Ascending aorta (tissue), 2 donors: Measurements from ENCODE around the gene APCDD1. TPM values are rescaled to one million over a fixed set of nuclear protein-coding genes. Genes with fewer than 3 reads are reported as not detected.

ENCODE experiments used
- DNase-seq, 2 donors: peaks; one replicate each; pipeline ENCODE4 v3.0.0-alpha.2; 2019; ENCODE audit warnings: low spot score in 2 of 2
- H3K27ac ChIP-seq, 2 donors: fragments of 200-600 bp; sonication (generic); one replicate each; pipeline ENCODE4 v1.5.1; 2016 to 2017; ENCODE audit warnings: mild to moderate bottlenecking in 1 of 2
- H3K27me3 ChIP-seq: fragments of 200-600 bp; sonication (generic); one replicate; pipeline ENCODE4 v1.5.1; 2017
- H3K36me3 ChIP-seq, 2 donors: fragments of 200-600 bp; sonication (generic); one replicate each; pipeline ENCODE4 v1.5.1; 2016
- H3K4me1 ChIP-seq, 2 donors: fragments of 200-600 bp; sonication (generic); one replicate each; pipeline ENCODE4 v1.5.1; 2016 to 2017; ENCODE audit warnings: mild to moderate bottlenecking in 1 of 2
- H3K4me3 ChIP-seq, 2 donors: fragments of 200-600 bp; sonication (generic); one replicate each; pipeline ENCODE4 v1.5.1; 2016 to 2017; ENCODE audit warnings: mild to moderate bottlenecking in 1 of 2
- H3K9me3 ChIP-seq, 2 donors: fragments of 200-600 bp; sonication (generic); one replicate each; pipeline ENCODE4 v1.5.1; 2016
- intact Hi-C: fragments of 100-400 bp; cut with DNase I; formaldehyde crosslinking; loops from one replicate; pipeline ENCODE4 v1.15.1; 2023
- total RNA-seq: library from RNA; depleted of rRNA; stranded (reverse); fragments of >200 nt; gene quantifications from one replicate; pipeline ENCODE4 v1.1.0, GENCODE V29; 2016
- TF ChIP-seq, protein P1 (sequence below), 3 experiments: fragments of 200-600 bp in 2 of 3; fragments of 450-650 bp in 1 of 3; sonication (generic) in 2 of 3; IDR thresholded peaks; one replicate each; pipeline ENCODE4 v1.5.1; 2016 to 2019; ENCODE audit warnings: antibody characterized with exemption in 3 of 3, mild to moderate bottlenecking in 1 of 3, moderate library complexity in 1 of 3

Gene APCDD1
- total RNA-seq, 1 donor from 2014 or later = 77.0 TPM

DNA sequence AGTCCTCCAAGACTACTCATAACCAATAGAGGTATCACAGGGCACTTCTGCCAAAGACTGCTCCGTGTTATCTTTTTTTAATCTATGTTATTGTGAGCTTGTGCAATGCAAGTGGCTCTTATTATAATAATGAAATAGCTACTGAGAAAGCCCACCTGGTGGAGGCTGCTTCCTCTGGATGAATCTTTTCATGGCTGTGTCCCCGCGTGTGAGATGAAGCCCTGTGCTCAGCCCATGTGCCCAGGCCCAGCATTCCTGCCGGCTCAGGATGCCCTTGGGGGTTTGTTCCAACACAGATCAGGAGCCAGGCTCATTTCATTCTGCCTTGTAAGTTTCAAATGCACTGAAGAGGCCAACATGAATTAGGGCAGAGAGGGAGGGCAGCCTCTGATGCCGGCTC lies 18.7 kb downstream of the APCDD1 start:
- DNase-seq = no peak
- Histone ChIP-seq H3K36me3 (peaks cover 8% of the 10 kb centered on the region in 2 donors), H3K4me3 (no peak overlapping the region), H3K27me3 (no peaks in the 10 kb centered on the region), H3K27ac (no peak overlapping the region), H3K9me3 (no peaks in the 10 kb centered on the region), H3K4me1 (peaks cover 0 to 3% of the 10 kb centered on the region in 2 donors)
- TF ChIP-seq, protein P1, sequence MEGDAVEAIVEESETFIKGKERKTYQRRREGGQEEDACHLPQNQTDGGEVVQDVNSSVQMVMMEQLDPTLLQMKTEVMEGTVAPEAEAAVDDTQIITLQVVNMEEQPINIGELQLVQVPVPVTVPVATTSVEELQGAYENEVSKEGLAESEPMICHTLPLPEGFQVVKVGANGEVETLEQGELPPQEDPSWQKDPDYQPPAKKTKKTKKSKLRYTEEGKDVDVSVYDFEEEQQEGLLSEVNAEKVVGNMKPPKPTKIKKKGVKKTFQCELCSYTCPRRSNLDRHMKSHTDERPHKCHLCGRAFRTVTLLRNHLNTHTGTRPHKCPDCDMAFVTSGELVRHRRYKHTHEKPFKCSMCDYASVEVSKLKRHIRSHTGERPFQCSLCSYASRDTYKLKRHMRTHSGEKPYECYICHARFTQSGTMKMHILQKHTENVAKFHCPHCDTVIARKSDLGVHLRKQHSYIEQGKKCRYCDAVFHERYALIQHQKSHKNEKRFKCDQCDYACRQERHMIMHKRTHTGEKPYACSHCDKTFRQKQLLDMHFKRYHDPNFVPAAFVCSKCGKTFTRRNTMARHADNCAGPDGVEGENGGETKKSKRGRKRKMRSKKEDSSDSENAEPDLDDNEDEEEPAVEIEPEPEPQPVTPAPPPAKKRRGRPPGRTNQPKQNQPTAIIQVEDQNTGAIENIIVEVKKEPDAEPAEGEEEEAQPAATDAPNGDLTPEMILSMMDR (IDR thresholded peaks at IDR 0.05) = no peak
- intact Hi-C loops = no loop called here

DNA sequence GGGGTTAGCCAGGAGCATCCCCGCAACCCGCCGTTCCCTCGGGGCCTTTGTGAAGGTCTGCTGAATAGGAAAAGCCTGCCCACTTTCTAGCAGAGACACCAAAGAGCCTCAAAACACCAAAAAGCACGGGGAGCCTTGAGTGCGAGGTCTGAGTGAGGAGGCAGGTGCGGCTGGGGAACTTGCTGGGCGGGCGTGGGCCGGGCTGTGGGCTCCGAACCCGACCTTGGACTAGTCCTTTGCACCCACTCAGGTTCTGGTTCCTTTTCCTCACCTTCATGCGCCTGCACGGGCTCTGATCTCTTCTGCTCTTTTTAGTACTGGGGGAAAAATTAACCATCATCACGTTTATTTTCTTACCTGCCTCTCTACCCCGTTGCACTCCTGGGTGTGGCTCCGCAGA lies 19.9 kb downstream of the APCDD1 start:
- Histone ChIP-seq H3K27ac (no peak overlapping the region), H3K9me3 (no peaks in the 10 kb centered on the region), H3K27me3 (no peaks in the 10 kb centered on the region), H3K4me1 (peaks cover 0 to 3% of the 10 kb centered on the region in 2 donors), H3K4me3 (no peak overlapping the region), H3K36me3 (peaks cover 5 to 8% of the 10 kb centered on the region in 2 donors)
- TF ChIP-seq, protein P1 (IDR thresholded peaks at IDR 0.05) = no peak
- intact Hi-C loops = no loop called here
- no peak for DNase-seq

DNA sequence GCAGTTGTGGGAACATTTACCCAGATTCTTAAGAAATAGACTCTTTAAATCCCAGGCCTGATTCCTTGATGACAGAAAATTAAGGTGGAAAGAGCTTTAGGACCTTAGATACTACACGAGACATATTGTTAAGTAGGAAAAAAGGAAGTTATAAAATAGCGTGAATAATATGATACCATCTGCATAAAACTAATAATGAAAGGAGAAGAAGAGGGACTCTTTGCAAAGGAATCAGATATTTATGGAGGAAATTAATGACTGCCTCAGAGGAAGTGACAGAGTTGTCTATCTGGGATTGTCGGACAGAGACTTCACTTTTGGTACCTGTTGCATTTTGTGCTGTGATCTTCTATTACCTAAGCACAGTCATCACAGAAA lies 20.8 kb downstream of the APCDD1 start:
- Histone ChIP-seq H3K4me1 (peaks cover 0 to 3% of the 10 kb centered on the region in 2 donors), H3K36me3 (peaks cover 5 to 8% of the 10 kb centered on the region in 2 donors), H3K27ac (no peak overlapping the region), H3K27me3 (no peaks in the 10 kb centered on the region), H3K9me3 (no peaks in the 10 kb centered on the region), H3K4me3 (no peak overlapping the region)
- intact Hi-C loops = no loop called here
- DNase-seq = no peak
- TF ChIP-seq, protein P1 (IDR thresholded peaks at IDR 0.05) = no peak

DNA sequence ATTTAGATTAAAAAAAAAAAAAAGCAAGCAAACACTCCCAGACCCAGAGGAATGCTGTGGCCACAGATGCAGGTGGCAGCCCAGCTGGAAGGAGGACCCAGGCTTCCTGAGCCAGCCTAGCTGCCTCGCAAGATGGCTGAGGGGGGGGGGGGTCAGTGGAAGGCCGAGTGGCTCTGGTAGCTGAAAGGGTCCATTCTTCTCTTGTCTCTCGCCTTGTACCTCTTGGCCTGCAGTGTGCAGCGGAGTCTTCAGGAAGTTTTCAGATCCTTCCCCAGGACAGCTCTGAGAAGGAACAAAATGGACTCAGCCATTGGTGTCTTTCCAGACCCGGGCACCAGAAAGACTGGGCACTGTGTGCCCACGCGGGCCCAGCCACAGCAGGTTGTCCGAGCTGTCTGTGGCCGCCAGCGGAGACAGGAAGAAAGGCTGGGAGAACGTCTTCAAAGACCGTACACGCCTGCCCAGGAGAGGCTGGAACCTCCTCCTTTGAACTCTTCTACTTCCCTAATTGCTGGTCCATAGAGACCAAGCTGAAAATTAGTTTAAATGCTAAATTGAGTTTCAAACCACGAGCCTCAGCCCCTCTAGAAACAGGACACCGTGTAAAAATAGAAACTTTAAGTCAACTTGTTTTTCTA lies 21.3 kb downstream of the APCDD1 start:
- H3K27ac ChIP-seq = no peak overlapping the region
- H3K9me3 ChIP-seq = no peaks in the 10 kb centered on the region
- TF ChIP-seq, protein P1 (IDR thresholded peaks at IDR 0.05) = no peak
- peaks cover 5 to 8% of the 10 kb centered on the region in 2 donors for H3K36me3 ChIP-seq
- intact Hi-C loops = no loop called here
- no peaks in the 10 kb centered on the region for H3K27me3 ChIP-seq
- H3K4me3 ChIP-seq = peak overlapping the region in 1 of 2 donors; percentile 21
- no peak for DNase-seq
- H3K4me1 ChIP-seq = peaks cover 0 to 3% of the 10 kb centered on the region in 2 donors

DNA sequence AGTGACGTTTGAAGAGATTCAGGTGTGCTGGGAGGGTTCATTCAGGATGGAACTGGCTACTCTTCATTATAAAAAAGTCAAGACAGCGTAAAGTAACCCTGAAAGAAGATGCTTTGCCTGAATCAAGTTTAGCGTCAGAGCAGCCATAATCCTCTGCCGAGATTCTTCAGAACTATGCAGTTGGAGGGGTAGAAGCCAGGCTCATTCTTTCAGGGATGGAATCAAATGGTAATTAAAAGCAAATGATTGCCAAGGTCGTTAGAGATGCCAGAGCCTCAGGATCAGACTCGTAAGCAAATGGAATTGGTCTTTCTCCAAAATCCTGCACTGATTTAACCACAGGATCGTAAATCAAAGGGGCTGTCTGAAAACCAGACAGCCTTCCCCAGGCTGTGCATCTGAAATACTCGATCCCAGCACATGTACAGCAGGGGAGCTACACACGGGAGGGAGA lies 21.9 kb downstream of the APCDD1 start:
- Histone ChIP-seq H3K27ac (no peak overlapping the region), H3K9me3 (no peaks in the 10 kb centered on the region), H3K4me3 (peak overlapping the region in 1 of 2 donors; percentile 21), H3K4me1 (peaks cover 0 to 3% of the 10 kb centered on the region in 2 donors), H3K27me3 (no peaks in the 10 kb centered on the region), H3K36me3 (peaks cover 5 to 7% of the 10 kb centered on the region in 2 donors)
- TF ChIP-seq, protein P1 (IDR thresholded peaks at IDR 0.05) = no peak
- DNase-seq = no peak
- intact Hi-C loops = no loop called here
